DMS53 (cell line): ENCODE measurements around the gene CHPF2.

Source experiments
- DNase-seq: peaks from one replicate; lab custom pipeline; 2025; lab: John Stamatoyannopoulos, UW

CHPF2 gene

GRCh38 chr7:151261529-151261928 lies 29.2 kb downstream of the CHPF2 start:
- DNase-seq: no peak

GRCh38 chr7:151264615-151265014 lies 32.3 kb downstream of the CHPF2 start:
- DNase-seq: no peak

- DNase-seq: no peak
Observed at GRCh38 chr7:151265351-151265931, 33.2 kb downstream of the CHPF2 start.

- DNase-seq: no peak
Observed at GRCh38 chr7:151269511-151269910, 37.2 kb downstream of the CHPF2 start.

GRCh38 chr7:151271699-151272355 lies 39.5 kb downstream of the CHPF2 start:
- no peak for DNase-seq

GRCh38 chr7:151272405-151272804 lies 40.1 kb downstream of the CHPF2 start:
- no peak for DNase-seq

GRCh38 chr7:151272877-151273276 lies 40.6 kb downstream of the CHPF2 start:
- no peak for DNase-seq

- no peak for DNase-seq
Observed at GRCh38 chr7:151273651-151274390, 41.5 kb downstream of the CHPF2 start.

- DNase-seq: no peak
Observed at GRCh38 chr7:151274396-151274795, 42.1 kb downstream of the CHPF2 start.

- peak; percentile 25 for DNase-seq
Observed at GRCh38 chr7:151274936-151275812, 42.9 kb downstream of the CHPF2 start.

GRCh38 chr7:151275813-151276577 lies 43.7 kb downstream of the CHPF2 start:
- peak; percentile 33 for DNase-seq

GRCh38 chr7:151276666-151277590 lies 44.6 kb downstream of the CHPF2 start:
- peak; percentile 88 for DNase-seq

- DNase-seq: no peak
Observed at GRCh38 chr7:151277631-151278030, 45.3 kb downstream of the CHPF2 start.

- no peak for DNase-seq
Observed at GRCh38 chr7:151278949-151279348, 46.7 kb downstream of the CHPF2 start.

GRCh38 chr7:151279868-151280267 lies 47.6 kb downstream of the CHPF2 start:
- DNase-seq: no peak

- no peak for DNase-seq
Observed at GRCh38 chr7:151280388-151281019, 48.2 kb downstream of the CHPF2 start.

GRCh38 chr7:151281686-151282085 lies 49.4 kb downstream of the CHPF2 start:
- DNase-seq: no peak

- DNase-seq: no peak
Observed at GRCh38 chr7:151282111-151282510, 49.8 kb downstream of the CHPF2 start.

GRCh38 chr7:151283302-151283701 lies 51.0 kb downstream of the CHPF2 start:
- no peak for DNase-seq

GRCh38 chr7:151286148-151286547 lies 53.9 kb downstream of the CHPF2 start:
- DNase-seq: no peak
